Upper lobe of right lung (tissue), 1 donor: ENCODE data around the gene NME3. TPM values are rescaled to one million over a fixed set of nuclear protein-coding genes. Genes with fewer than 3 reads are reported as not detected.
"Not testable (repeated sequence)": the region's sequence is repeated elsewhere in the genome, so short reads cannot be mapped to it uniquely, and the experiment has no call there.

Experiments
- ATAC-seq: fragments of 200-7000 bp; cut with Tn5 transposase; one replicate; pipeline ENCODE4 v1.9.1; 2020; ENCODE audit warnings: mild to moderate bottlenecking, moderate library complexity
- DNase-seq: peaks from one replicate; pipeline ENCODE4 v3.0.0-alpha.2; 2020
- H3K27ac ChIP-seq: fragments of 200-600 bp; one replicate; pipeline ENCODE4 v1.8.0; 2022
- H3K27me3 ChIP-seq: fragments of 200-600 bp; one replicate; pipeline ENCODE4 v1.8.0; 2022; ENCODE audit warnings: mild to moderate bottlenecking
- H3K36me3 ChIP-seq: fragments of 200-600 bp; one replicate; pipeline ENCODE4 v1.8.0; 2022
- H3K4me1 ChIP-seq: fragments of 200-600 bp; one replicate; pipeline ENCODE4 v1.8.0; 2022
- H3K4me3 ChIP-seq: fragments of 200-600 bp; one replicate; pipeline ENCODE4 v1.8.0; 2022; ENCODE audit warnings: mild to moderate bottlenecking
- H3K9me3 ChIP-seq: fragments of 200-600 bp; one replicate; pipeline ENCODE4 v1.8.0; 2022
- intact Hi-C: fragments of 100-400 bp; cut with DNase I; formaldehyde crosslinking; loops from one replicate; pipeline ENCODE4 v1.11.0; 2022
- total RNA-seq: library from RNA; stranded (reverse); fragmentation: NEBNext Ultra II Directional; extraction: Animal tissue kit (Norgen Biotek cat#: 25700); gene quantifications from one replicate; pipeline ENCODE4 v1.2.1, GENCODE V29; 2021
- TF ChIP-seq, protein P1 (sequence below): fragments of 200-600 bp; IDR thresholded peaks from one replicate; pipeline ENCODE4 v1.8.0; 2022; ENCODE audit warnings: antibody characterized with exemption
- donor health status: DM: no; HTN: yes; CAD: no; lungs with severe emphysema.

The NME3 gene
- total RNA-seq, 1 donor from 2014 or later, result 67.2 TPM

- Histone ChIP-seq H3K4me1 (no peaks in the 10 kb centered on the region), H3K27ac (no peak overlapping the region), H3K27me3 (no peaks in the 10 kb centered on the region), H3K4me3 (no peak overlapping the region), H3K36me3 (peaks cover 46% of the 10 kb centered on the region), H3K9me3 (no peaks in the 10 kb centered on the region)
- DNase-seq (no peak), ATAC-seq (peak; percentile 39)
- intact Hi-C loops, result no loop called here
- TF ChIP-seq, protein P1, sequence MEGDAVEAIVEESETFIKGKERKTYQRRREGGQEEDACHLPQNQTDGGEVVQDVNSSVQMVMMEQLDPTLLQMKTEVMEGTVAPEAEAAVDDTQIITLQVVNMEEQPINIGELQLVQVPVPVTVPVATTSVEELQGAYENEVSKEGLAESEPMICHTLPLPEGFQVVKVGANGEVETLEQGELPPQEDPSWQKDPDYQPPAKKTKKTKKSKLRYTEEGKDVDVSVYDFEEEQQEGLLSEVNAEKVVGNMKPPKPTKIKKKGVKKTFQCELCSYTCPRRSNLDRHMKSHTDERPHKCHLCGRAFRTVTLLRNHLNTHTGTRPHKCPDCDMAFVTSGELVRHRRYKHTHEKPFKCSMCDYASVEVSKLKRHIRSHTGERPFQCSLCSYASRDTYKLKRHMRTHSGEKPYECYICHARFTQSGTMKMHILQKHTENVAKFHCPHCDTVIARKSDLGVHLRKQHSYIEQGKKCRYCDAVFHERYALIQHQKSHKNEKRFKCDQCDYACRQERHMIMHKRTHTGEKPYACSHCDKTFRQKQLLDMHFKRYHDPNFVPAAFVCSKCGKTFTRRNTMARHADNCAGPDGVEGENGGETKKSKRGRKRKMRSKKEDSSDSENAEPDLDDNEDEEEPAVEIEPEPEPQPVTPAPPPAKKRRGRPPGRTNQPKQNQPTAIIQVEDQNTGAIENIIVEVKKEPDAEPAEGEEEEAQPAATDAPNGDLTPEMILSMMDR, result no peak
These were observed 36.5 kb downstream of the NME3 start for GRCh38 chr16:1734816-1735215.

- ATAC-seq (peak; percentile 8), DNase-seq (no peak)
- H3K27me3 ChIP-seq, result no peaks in the 10 kb centered on the region
- intact Hi-C loops, result no loop called here
- H3K36me3 ChIP-seq, result peaks cover 52% of the 10 kb centered on the region
- H3K4me3 ChIP-seq, result no peak overlapping the region
- no peaks in the 10 kb centered on the region for H3K4me1 ChIP-seq
- no peaks in the 10 kb centered on the region for H3K9me3 ChIP-seq
- TF ChIP-seq, protein P1, result no peak
- no peak overlapping the region for H3K27ac ChIP-seq
These were observed 37.2 kb downstream of the NME3 start for GRCh38 chr16:1734123-1734522.

DNA sequence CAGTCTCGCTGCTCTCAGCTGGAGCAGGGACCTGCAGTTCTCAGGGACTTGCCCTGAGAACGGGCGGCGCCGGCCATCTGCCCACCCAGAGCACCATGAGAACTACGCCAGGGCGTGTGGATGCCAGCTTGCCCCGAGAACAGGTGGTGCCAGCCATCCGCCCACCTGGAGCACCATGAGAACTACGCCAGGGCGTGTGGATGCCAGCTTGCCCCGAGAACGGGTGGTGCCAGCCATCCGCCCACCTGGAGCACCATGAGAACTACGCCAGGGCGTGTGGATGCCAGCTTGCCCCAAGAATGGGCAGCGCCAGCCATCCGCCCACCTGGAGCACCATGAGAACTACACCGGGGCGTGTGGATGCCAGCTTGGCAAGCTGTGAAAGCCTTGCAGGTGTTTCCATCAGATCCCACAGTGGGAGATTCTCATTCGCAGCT, 38.8 kb downstream of the NME3 start:
- peaks cover 61% of the 10 kb centered on the region for H3K36me3 ChIP-seq
- H3K27ac ChIP-seq, H3K9me3 ChIP-seq, DNase-seq, ATAC-seq, H3K4me3 ChIP-seq, intact Hi-C loops, H3K27me3 ChIP-seq, H3K4me1 ChIP-seq: not testable (repeated sequence)

GRCh38 chr16:1732071-1732470, 39.3 kb downstream of the NME3 start:
- ATAC-seq (no peak), DNase-seq (no peak)
- H3K4me3 ChIP-seq, result no peak overlapping the region
- intact Hi-C loops, result no loop called here
- TF ChIP-seq, protein P1, result no peak
- H3K9me3 ChIP-seq, result no peaks in the 10 kb centered on the region
- no peaks in the 10 kb centered on the region for H3K4me1 ChIP-seq
- H3K27me3 ChIP-seq, result no peaks in the 10 kb centered on the region
- H3K36me3 ChIP-seq, result peaks cover 62% of the 10 kb centered on the region
- no peak overlapping the region for H3K27ac ChIP-seq

- intact Hi-C loops, result no loop called here
- ATAC-seq (no peak), DNase-seq (no peak)
- Histone ChIP-seq H3K36me3 (peaks cover 65% of the 10 kb centered on the region), H3K27me3 (no peaks in the 10 kb centered on the region), H3K27ac (no peak overlapping the region), H3K4me1 (no peaks in the 10 kb centered on the region), H3K4me3 (no peak overlapping the region), H3K9me3 (no peaks in the 10 kb centered on the region)
- TF ChIP-seq, protein P1, result no peak
These were observed 39.7 kb downstream of the NME3 start for GRCh38 chr16:1731603-1732002.

GRCh38 chr16:1731073-1731472, 40.3 kb downstream of the NME3 start:
- no peak for DNase-seq
- no peaks in the 10 kb centered on the region for H3K9me3 ChIP-seq
- intact Hi-C loops, result no loop called here
- no peaks in the 10 kb centered on the region for H3K27me3 ChIP-seq
- ATAC-seq, result no peak
- no peaks in the 10 kb centered on the region for H3K4me1 ChIP-seq
- peaks cover 70% of the 10 kb centered on the region for H3K36me3 ChIP-seq
- H3K4me3 ChIP-seq, result no peak overlapping the region
- no peak overlapping the region for H3K27ac ChIP-seq
- TF ChIP-seq, protein P1, result no peak
